OCI-LY7 (cell line): ENCODE results near the gene SIRPA. TPM values are rescaled to one million over a fixed set of nuclear protein-coding genes. Genes with fewer than 3 reads are reported as not detected.
"Not testable (repeated sequence)": the region's sequence is repeated elsewhere in the genome, so short reads cannot be mapped to it uniquely, and the experiment has no call there.

Source experiments
- BruUV-seq: library from RNA; stranded (reverse); fragments of 400-500 nt; replicated peaks from 2 replicates; lab custom pipeline; 2021; lab: Mats Ljungman, UMichigan
- CTCF ChIA-PET: fragments of 300-600 bp; sonication (Branson Sonifier 250); formaldehyde crosslinking; loops from one replicate; lab custom pipeline; 2022; ENCODE audit warnings: antibody characterized with exemption; ENCODE audit not compliant: unreplicated experiment; lab: Charles Lee
- POLR2A ChIA-PET: fragments of 300-600 bp; sonication (Branson Sonifier 250); formaldehyde crosslinking; loops from one replicate; lab custom pipeline; 2022; ENCODE audit warnings: antibody characterized with exemption; lab: Charles Lee
- DNase-seq: peaks from one replicate; pipeline ENCODE4 v3.0.0-alpha.2; 2015; ENCODE audit warnings: low spot score
- H2AFZ ChIP-seq: fragments of 200-600 bp; sonication (generic), shearing (Covaris generic); 2 replicates; pipeline ENCODE4 v1.6.1; 2014; ENCODE audit warnings: mild to moderate bottlenecking, antibody characterized with exemption, low read length, moderate library complexity
- H3K27ac ChIP-seq: fragments of 200-600 bp; sonication (generic); 2 replicates; pipeline ENCODE4 v1.5.1; 2014; ENCODE audit warnings: mixed run types, low read depth, mild to moderate bottlenecking, moderate library complexity, low read length, inconsistent platforms; ENCODE audit not compliant: poor library complexity, severe bottlenecking
- H3K36me3 ChIP-seq: fragments of 200-600 bp; sonication (generic); 2 replicates; pipeline ENCODE4 v1.6.1; 2014; ENCODE audit warnings: mild to moderate bottlenecking, antibody characterized with exemption, low read length, moderate library complexity, mixed read lengths; ENCODE audit not compliant: insufficient read depth
- H3K4me1 ChIP-seq: fragments of 200-600 bp; sonication (generic); 2 replicates; pipeline ENCODE4 v1.5.1; 2014; ENCODE audit warnings: mild to moderate bottlenecking, low read length; ENCODE audit not compliant: insufficient read depth, poor library complexity, severe bottlenecking
- H3K4me2 ChIP-seq: fragments of 200-600 bp; sonication (generic); 2 replicates; pipeline ENCODE4 v1.6.1; 2014; ENCODE audit warnings: mild to moderate bottlenecking, low read length
- H3K4me3 ChIP-seq: fragments of 200-600 bp; sonication (generic); 2 replicates; pipeline ENCODE4 v1.5.1; 2014; ENCODE audit warnings: mild to moderate bottlenecking, low read depth, low read length; ENCODE audit not compliant: poor library complexity, severe bottlenecking
- H3K79me2 ChIP-seq: fragments of 200-600 bp; sonication (generic); 2 replicates; pipeline ENCODE4 v1.6.1; 2016; ENCODE audit warnings: low read depth, mild to moderate bottlenecking, low read length, moderate library complexity, mixed read lengths; ENCODE audit not compliant: insufficient read depth
- H3K9me2 ChIP-seq: fragments of 200-600 bp; sonication (generic); 2 replicates; pipeline ENCODE4 v1.6.1; 2016; ENCODE audit warnings: mild to moderate bottlenecking, low read length, mixed read lengths; ENCODE audit not compliant: insufficient read depth
- H3K9me3 ChIP-seq: fragments of 200-600 bp; sonication (generic); 2 replicates; pipeline ENCODE4 v1.6.1; 2014; ENCODE audit warnings: mild to moderate bottlenecking, mixed run types, low read length, mixed read lengths
- H4K20me1 ChIP-seq: fragments of 200-600 bp; sonication (generic); 2 replicates; pipeline ENCODE4 v1.6.1; 2014; ENCODE audit warnings: mild to moderate bottlenecking, antibody characterized with exemption, low read length, moderate library complexity, mixed read lengths; ENCODE audit not compliant: insufficient read depth
- CTCF ChIP-seq: fragments of 200-600 bp; sonication (generic); conservative IDR thresholded peaks from 2 replicates; pipeline ENCODE4 v1.5.1; 2014; ENCODE audit warnings: mild to moderate bottlenecking, antibody characterized with exemption, low read length, moderate library complexity, mixed read lengths
- EZH2phosphoT487 ChIP-seq: fragments of 200-600 bp; sonication (generic); IDR thresholded peaks from 2 replicates; pipeline ENCODE4 v1.6.1; 2018; ENCODE audit warnings: low read depth, borderline replicate concordance, mild to moderate bottlenecking, mixed run types, antibody characterized with exemption, low read length, moderate library complexity, mixed read lengths
- intact Hi-C: fragments of 100-400 bp; cut with micrococcal nuclease; formaldehyde crosslinking; loops from one replicate; pipeline ENCODE4 v1.10.0; 2022; ENCODE audit not compliant: unreplicated experiment
- total RNA-seq, 2 experiments: library from RNA; depleted of rRNA in 1 of 2; stranded (reverse); fragments of >200 nt in 1 of 2; shearing (Covaris generic) in 1 of 2; gene quantifications; 2 replicates each; pipeline ENCODE4 v1.2.3, GENCODE V29; 2014 to 2022

Gene SIRPA
- total RNA-seq, 2 experiments from 2014 or later: not detected

GRCh38 chr20:1920252-1920651 lies 25.0 kb downstream of the SIRPA start:
- no TSS peak for BruUV-seq
- ChIA-PET CTCF (no interaction called here), POLR2A (interaction anchor here (0.6 kb wide), 1 partner anchor 785 kb away, joined by 4 read pairs; no protein-coding TSS in a partner anchor)
- H4K20me1 ChIP-seq: no peaks in the 10 kb centered on the region
- no peaks in the 10 kb centered on the region for H3K4me1 ChIP-seq
- no peak overlapping the region for H2AFZ ChIP-seq
- H3K9me2 ChIP-seq: no peaks in the 10 kb centered on the region
- H3K4me3 ChIP-seq: no peak overlapping the region
- H3K36me3 ChIP-seq: no peaks in the 10 kb centered on the region
- H3K9me3 ChIP-seq: no peaks in the 10 kb centered on the region
- no peaks in the 10 kb centered on the region for H3K79me2 ChIP-seq
- no peak overlapping the region for H3K27ac ChIP-seq
- no peak overlapping the region for H3K4me2 ChIP-seq
- TF ChIP-seq CTCF (no peak), EZH2phosphoT487 (no peak)
- no peak for DNase-seq
- intact Hi-C loops: no loop called here

GRCh38 chr20:1920826-1921225 lies 25.6 kb downstream of the SIRPA start:
- H2AFZ ChIP-seq: no peak overlapping the region
- intact Hi-C loops: no loop called here
- TF ChIP-seq EZH2phosphoT487: no peak
- no peak for TF ChIP-seq CTCF
- H3K9me3 ChIP-seq: no peaks in the 10 kb centered on the region
- H4K20me1 ChIP-seq: no peaks in the 10 kb centered on the region
- no peaks in the 10 kb centered on the region for H3K36me3 ChIP-seq
- no peaks in the 10 kb centered on the region for H3K9me2 ChIP-seq
- CTCF ChIA-PET: no interaction called here
- no TSS peak for BruUV-seq
- no peaks in the 10 kb centered on the region for H3K79me2 ChIP-seq
- no peak overlapping the region for H3K4me2 ChIP-seq
- H3K4me3 ChIP-seq: no peak overlapping the region
- DNase-seq: no peak
- POLR2A ChIA-PET: interaction anchor here (0.6 kb wide), 2 partner anchors 8 to 785 kb away, joined by 4 read pairs; no protein-coding TSS in a partner anchor
- no peak overlapping the region for H3K27ac ChIP-seq
- no peaks in the 10 kb centered on the region for H3K4me1 ChIP-seq

- H3K36me3 ChIP-seq, H3K4me1 ChIP-seq, H3K9me3 ChIP-seq, H3K4me3 ChIP-seq, H3K9me2 ChIP-seq, H3K27ac ChIP-seq, H2AFZ ChIP-seq, CTCF ChIA-PET, BruUV-seq, DNase-seq, H3K79me2 ChIP-seq, POLR2A ChIA-PET, intact Hi-C loops, H4K20me1 ChIP-seq, H3K4me2 ChIP-seq: not testable (repeated sequence)
Observed at GRCh38 chr20:1921985-1922384, 26.8 kb downstream of the SIRPA start.
